ENCODE results near the gene CALY. TPM values are rescaled to one million over a fixed set of nuclear protein-coding genes. Genes with fewer than 3 reads are reported as not detected.

CALY gene
- total RNA-seq, 1 experiment from 2014 or later: not detected

GRCh38 chr10:133312769-133313145 lies 23.9 kb downstream of the CALY start:
- intact Hi-C loops (cut with micrococcal nuclease): no loop called here
- no peak overlapping the region for H3K4me3 ChIP-seq (ENCODE audit: low read length)
- H4K20me1 ChIP-seq (ENCODE audit: low read length): no peaks in the 10 kb centered on the region
- BruUV-seq (replicated peaks): no TSS peak
- no peak overlapping the region for H3K4me2 ChIP-seq (ENCODE audit: low read length)
- TF ChIP-seq EZH2 (IDR thresholded peaks at IDR 0.05; ENCODE audit: low read length, unreplicated experiment): no peak
- no peaks in the 10 kb centered on the region for H3F3A ChIP-seq (ENCODE audit: low read length, unreplicated experiment)
- POLR2A ChIA-PET (ENCODE audit: unreplicated experiment): no interaction called here
- CTCF ChIA-PET: no interaction called here
- DNase-seq (no peak), ATAC-seq (no peak)
- H3K9me3 ChIP-seq (ENCODE audit: low read length): no peaks in the 10 kb centered on the region
- no peaks in the 10 kb centered on the region for H3K9me2 ChIP-seq (replicated peaks; ENCODE audit: low read length)
- no peak overlapping the region for H3K9ac ChIP-seq (ENCODE audit: low read length)
- H3K4me1 ChIP-seq (ENCODE audit: insufficient read depth, low read length): peaks cover 9% of the 10 kb centered on the region
- H3K27me3 ChIP-seq (ENCODE audit: low read length): no peaks in the 10 kb centered on the region
- H3K36me3 ChIP-seq (ENCODE audit: low read depth, low read length): peaks cover 4% of the 10 kb centered on the region; the same call in 1 of the 2 replicates
- no peak overlapping the region for H3K27ac ChIP-seq (ENCODE audit: low read length)
- peaks cover 22% of the 10 kb centered on the region for H3K79me2 ChIP-seq (ENCODE audit: low read length)
- H2AFZ ChIP-seq (ENCODE audit: low read length): no peak overlapping the region

DNA sequence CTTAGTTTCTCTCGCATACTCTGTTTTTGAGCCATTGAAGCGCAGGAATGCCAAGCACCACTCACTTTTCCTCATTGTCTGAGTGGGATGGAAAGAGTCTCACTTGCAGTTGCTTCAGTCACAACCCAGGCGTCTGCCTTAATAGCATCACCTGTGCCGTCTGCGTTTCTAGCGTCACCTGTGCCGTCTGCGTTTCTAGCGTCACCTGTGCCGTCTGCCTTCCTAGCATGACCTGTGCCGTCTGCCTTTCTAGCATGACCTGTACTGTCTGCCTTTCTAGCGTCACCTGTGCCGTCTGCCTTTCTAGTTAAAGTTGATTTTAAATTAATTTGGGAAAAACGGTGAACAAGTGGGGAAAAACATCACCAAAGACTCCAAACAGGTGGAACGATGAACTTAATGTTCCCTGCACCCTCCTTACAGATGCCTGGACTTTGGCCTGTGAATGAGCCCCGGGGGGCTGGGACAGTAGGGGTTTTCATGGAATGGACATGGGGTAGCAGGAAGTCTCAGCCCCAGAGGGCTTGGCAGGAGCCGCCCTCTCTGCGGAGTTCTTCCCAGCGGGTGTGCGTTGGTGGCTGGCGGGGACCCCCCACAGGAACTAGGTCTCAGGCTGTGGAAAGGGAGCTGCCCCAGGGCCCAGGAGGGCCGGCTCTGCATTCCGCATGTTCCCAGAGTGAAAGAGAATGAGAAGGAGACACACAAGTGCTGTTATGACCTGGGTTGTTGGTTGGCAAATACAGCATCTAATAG lies 24.5 kb downstream of the CALY start:
- no TSS peak for BruUV-seq (replicated peaks)
- CTCF ChIA-PET: no interaction called here
- POLR2A ChIA-PET (ENCODE audit: unreplicated experiment): no interaction called here

GRCh38 chr10:133311570-133311969 lies 25.1 kb downstream of the CALY start:
- H3K4me2 ChIP-seq (ENCODE audit: low read length): no peak overlapping the region
- no peaks in the 10 kb centered on the region for H3K9me3 ChIP-seq (ENCODE audit: low read length)
- CTCF ChIA-PET: no interaction called here
- POLR2A ChIA-PET (ENCODE audit: unreplicated experiment): no interaction called here
- peaks cover 9% of the 10 kb centered on the region; the same call in 1 of the 2 replicates for H4K20me1 ChIP-seq (ENCODE audit: low read length)
- intact Hi-C loops (cut with micrococcal nuclease): no loop called here
- peaks cover 17% of the 10 kb centered on the region for H3K4me1 ChIP-seq (ENCODE audit: insufficient read depth, low read length)
- H3K27me3 ChIP-seq (ENCODE audit: low read length): no peaks in the 10 kb centered on the region
- peaks cover 4% of the 10 kb centered on the region; the same call in 1 of the 2 replicates for H3K36me3 ChIP-seq (ENCODE audit: low read depth, low read length)
- H3K27ac ChIP-seq (ENCODE audit: low read length): no peak overlapping the region
- H3K9me2 ChIP-seq (replicated peaks; ENCODE audit: low read length): no peaks in the 10 kb centered on the region
- no peak overlapping the region for H3K9ac ChIP-seq (ENCODE audit: low read length)
- TF ChIP-seq EZH2phosphoT487 (IDR thresholded peaks at IDR 0.05; ENCODE audit: borderline replicate concordance, low read length) (no peak), EZH2 (IDR thresholded peaks at IDR 0.05; ENCODE audit: low read length, unreplicated experiment) (no peak), CTCF (conservative IDR thresholded peaks at IDR 0.05; ENCODE audit: low read depth, low read length) (no peak)
- ATAC-seq (no peak), DNase-seq (no peak)
- H2AFZ ChIP-seq (ENCODE audit: low read length): no peak overlapping the region
- no TSS peak for BruUV-seq (replicated peaks)
- H3K4me3 ChIP-seq (ENCODE audit: low read length): no peak overlapping the region
- H3K79me2 ChIP-seq (ENCODE audit: low read length): peaks cover 34% of the 10 kb centered on the region
- H3F3A ChIP-seq (ENCODE audit: low read length, unreplicated experiment): no peaks in the 10 kb centered on the region

More for the DNA sequence above, 24.5 kb downstream of the CALY start:
- no peak overlapping the region for H3K4me2 ChIP-seq (ENCODE audit: low read length)
- intact Hi-C loops (cut with micrococcal nuclease): no loop called here
- no peak overlapping the region for H3K9ac ChIP-seq (ENCODE audit: low read length)
- no peaks in the 10 kb centered on the region for H3K9me3 ChIP-seq (ENCODE audit: low read length)
- ATAC-seq (no peak), DNase-seq (no peak)
- H3K9me2 ChIP-seq (replicated peaks; ENCODE audit: low read length): no peaks in the 10 kb centered on the region
- H3K27ac ChIP-seq (ENCODE audit: low read length): no peak overlapping the region
- TF ChIP-seq CTCF (conservative IDR thresholded peaks at IDR 0.05; ENCODE audit: low read depth, low read length) (no peak), EZH2 (IDR thresholded peaks at IDR 0.05; ENCODE audit: low read length, unreplicated experiment) (no peak), EZH2phosphoT487 (IDR thresholded peaks at IDR 0.05; ENCODE audit: borderline replicate concordance, low read length) (no peak)
- H3K4me1 ChIP-seq (ENCODE audit: insufficient read depth, low read length): peaks cover 13% of the 10 kb centered on the region
- H3K79me2 ChIP-seq (ENCODE audit: low read length): peaks cover 27% of the 10 kb centered on the region
- H2AFZ ChIP-seq (ENCODE audit: low read length): no peak overlapping the region
- no peaks in the 10 kb centered on the region for H3F3A ChIP-seq (ENCODE audit: low read length, unreplicated experiment)
- peaks cover 4% of the 10 kb centered on the region; the same call in 1 of the 2 replicates for H4K20me1 ChIP-seq (ENCODE audit: low read length)
- H3K4me3 ChIP-seq (ENCODE audit: low read length): no peak overlapping the region
- H3K27me3 ChIP-seq (ENCODE audit: low read length): no peaks in the 10 kb centered on the region
- H3K36me3 ChIP-seq (ENCODE audit: low read depth, low read length): peaks cover 4% of the 10 kb centered on the region; the same call in 1 of the 2 replicates

Measured in PC-3 (cell line).